SHP77 (cell line): ENCODE results near the gene ZNF383.
"Not testable (repeated sequence)": the region's sequence is repeated elsewhere in the genome, so short reads cannot be mapped to it uniquely, and the experiment has no call there.

Experiments used
- DNase-seq, 2 experiments: peaks; one replicate each; lab custom pipeline; 2025; lab: John Stamatoyannopoulos, UW

Gene ZNF383

GRCh38 chr19:37217775-37218591, at the start of gene ZNF383:
TSS of gene ZNF383 (plus strand) at chr19:37218214. CDS start at chr19:37230454, 12,240 bp downstream.
- peak; percentile 87 to 89 for DNase-seq

DNA sequence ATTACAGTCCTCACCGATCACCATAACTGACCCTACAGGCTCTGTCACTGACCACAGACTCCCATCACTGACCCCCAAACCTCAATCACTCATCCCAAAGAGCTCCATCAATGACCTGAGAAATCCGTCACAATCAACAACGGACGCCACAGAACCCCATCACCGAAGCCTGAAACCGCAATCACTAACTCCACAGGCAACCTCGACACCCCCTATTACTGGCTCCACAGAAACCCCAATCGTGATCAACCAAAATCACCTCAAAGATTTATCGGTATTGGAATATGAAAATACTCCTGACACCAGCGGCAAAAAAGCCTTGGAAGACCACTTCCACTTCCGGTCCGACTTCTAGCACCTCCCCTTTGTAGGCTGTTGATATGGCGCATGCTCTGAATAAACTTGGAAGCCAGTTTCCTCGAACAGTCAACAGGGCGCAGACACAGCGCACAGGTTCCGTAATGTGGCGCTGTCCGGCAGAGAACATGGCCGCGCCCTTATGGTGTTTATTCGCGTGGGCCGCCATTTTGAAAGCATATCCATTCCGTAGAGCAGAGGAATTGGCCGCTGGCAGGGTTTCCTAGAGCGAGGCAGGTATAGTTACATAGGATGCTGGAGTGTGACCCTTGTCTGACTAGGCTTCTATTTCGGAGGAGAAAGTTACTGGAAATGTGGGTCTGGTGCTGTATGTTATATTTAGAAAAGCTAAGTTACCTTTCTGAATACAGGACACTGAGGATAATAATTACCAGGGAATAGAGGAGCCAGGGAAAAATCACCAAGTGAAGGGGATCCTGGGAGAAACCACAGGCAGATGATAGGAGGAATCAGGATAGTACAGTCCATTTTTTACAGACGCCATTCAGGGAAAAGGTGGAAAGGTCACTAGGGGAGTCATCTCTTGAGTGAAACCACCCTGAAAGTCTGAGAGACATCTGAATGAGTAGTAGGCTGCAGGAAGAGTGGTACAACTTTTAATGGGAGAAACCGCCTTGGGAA, 45.3 kb upstream of the ZNF383 start, which contains the start of gene ZNF585A:
Gene ZNF585A (minus strand): TSS at position 328 of the 999 bp plus-strand sequence. CDS start 2,785 bp downstream, outside the sequence.
- no peak for DNase-seq

- DNase-seq, result not testable (repeated sequence)
These were observed 31.9 kb upstream of the ZNF383 start for GRCh38 chr19:37186071-37186470.

DNA sequence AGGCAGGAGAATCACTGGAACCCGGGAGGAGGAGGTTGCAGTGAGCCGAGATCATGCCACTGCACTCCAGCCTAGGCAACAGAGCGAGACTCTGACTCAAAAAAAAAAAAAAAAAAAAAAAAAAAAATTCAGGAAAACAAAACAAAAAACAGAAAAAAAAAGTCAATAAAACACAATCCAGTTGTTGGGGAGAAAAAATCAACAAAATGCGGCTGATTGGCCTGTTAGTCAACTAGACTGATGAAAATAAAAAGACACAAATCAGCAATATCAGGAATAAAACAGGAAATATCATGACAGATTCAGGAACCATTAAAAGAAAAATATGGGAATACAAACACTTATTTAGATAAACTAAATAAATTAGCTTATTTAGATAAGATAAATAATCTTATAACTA, 22.8 kb upstream of the ZNF383 start:
- not testable (repeated sequence) for DNase-seq

DNA sequence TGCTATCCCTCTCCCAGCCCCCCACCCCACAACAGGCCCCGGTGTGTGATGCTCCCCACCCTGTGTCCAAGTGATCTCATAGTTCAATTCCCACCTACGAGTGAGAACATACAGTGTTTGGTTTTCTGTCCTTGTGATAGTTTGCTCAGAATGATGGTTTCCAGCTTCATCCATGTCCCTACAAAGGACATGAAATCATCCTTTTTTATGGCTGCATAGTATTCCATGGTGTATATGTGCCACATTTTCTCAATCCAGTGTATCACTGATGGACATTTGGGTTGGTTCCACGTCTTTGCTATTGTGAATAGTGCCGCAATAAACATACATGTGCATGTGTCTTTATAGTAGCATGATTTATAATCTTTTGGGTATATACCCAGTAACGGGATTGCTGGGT, 20.9 kb upstream of the ZNF383 start:
- DNase-seq, result not testable (repeated sequence)

- DNase-seq, result no peak
These were observed 20.2 kb upstream of the ZNF383 start for GRCh38 chr19:37197768-37198167.

GRCh38 chr19:37217480-37217774, 587 bp upstream of the ZNF383 start:
- DNase-seq, result no peak

GRCh38 chr19:37218592-37218935, 550 bp downstream of the ZNF383 start:
- DNase-seq, result no peak

DNA sequence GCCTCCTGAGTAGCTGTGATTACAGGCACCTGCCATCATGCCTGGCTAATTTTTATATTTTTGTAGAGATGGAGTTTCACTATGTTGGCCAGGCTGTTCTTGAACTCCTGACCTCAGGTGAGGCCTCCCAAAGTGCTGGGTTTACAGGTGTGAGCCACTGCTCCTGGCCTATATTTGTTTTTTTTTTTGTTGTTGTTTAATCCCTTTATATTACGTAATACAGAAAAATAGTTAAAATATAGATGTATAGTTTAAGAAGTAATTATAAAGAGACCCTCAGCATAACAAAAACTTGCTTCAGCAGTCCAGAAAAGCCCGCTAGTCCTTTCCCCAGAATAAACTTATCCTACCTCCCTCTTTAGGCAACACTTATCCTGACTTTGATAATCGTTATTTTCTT, 2.4 kb downstream of the ZNF383 start:
- no peak for DNase-seq

- DNase-seq, result no peak
These were observed 3.1 kb downstream of the ZNF383 start for GRCh38 chr19:37221136-37221535.

DNA sequence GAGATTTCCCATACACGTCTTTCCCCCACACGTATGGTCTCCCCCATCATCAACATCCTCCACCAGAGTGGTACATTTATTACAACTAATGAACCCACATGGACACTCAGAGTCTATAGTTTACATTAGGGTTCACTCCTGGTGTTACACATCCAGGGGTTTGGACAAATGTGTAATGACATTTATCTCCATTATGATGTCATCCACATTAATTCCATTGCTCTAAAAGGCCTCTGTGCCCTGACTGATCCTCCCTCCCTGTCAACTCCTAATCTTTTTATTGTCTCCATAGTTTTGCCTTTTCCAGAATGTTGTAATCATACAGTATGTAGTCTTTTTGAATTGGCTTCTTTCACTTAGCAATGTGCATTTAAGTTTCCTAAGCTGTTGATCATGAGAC, 8.2 kb downstream of the ZNF383 start:
- DNase-seq, result no peak

GRCh38 chr19:37227996-37228395, 10.0 kb downstream of the ZNF383 start:
- DNase-seq, result peak in 1 of 2 experiments; percentile 0

GRCh38 chr19:37243206-37243632, 25.2 kb downstream of the ZNF383 start:
- DNase-seq, result no peak

- DNase-seq, result peak; percentile 89 to 96
These were observed 33.6 kb downstream of the ZNF383 start for GRCh38 chr19:37251308-37252229.

DNA sequence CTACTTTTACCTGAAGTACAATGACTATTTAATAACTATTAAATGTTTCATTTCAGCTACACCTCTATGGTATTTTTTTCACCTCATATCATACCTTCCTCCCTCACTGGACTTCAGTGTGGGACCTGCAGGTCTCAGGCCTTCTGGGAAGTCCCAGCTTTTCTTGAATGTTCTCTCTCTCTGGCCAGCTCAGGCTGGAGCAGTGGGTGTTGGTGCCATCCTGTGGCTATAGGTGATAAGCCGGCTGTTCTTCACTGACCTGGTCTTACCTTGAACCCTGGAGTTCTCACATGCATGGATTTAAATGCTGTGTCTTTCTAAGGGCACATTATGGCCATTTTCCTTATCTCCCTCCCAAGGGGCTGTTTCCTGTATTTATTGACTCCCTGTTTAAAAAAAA, 45.0 kb downstream of the ZNF383 start:
- DNase-seq, result not testable (repeated sequence)

GRCh38 chr19:37267005-37267404, 49.0 kb downstream of the ZNF383 start:
- not testable (repeated sequence) for DNase-seq

DNA sequence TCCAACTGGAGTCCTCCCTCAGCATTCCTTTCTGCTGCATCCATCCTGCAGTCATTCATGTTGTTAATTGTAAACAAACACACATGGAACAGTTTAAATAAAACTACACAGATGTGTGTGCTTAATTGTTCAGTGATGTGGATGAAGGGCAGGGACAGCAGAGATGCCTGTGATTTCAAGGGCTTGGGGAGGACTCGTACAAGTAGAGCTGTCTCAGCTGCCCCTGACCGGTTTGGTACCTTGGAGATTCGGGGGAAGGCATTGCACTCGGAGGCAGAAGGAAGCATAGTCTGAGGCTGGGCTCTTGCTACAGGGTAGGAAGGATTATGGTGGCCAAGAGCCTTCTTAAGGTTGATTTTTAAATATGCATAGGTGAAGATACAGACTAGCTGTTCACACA, 49.7 kb downstream of the ZNF383 start:
- DNase-seq, result not testable (repeated sequence)

DNA sequence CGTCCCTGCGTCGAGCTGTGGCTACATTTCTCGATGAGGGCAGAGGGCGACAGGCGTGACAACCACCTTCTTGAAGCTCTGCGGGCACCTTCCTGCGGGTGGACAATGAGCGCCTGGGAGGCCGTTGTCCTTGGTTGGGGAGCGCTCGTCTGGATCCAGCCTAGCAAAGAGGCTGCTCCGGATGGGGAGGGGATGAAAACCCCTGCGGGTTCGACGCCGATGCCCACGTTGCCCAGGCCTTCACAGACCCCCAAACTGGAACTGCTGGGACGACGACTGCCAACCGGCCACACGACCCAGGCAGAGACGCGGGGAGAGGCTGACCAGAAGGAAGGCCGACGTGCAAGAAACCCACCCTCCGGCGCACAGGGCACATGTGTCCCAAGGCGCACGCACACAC, 62.6 kb downstream of the ZNF383 start:
- not testable (repeated sequence) for DNase-seq

GRCh38 chr19:37284020-37284419, 66.0 kb downstream of the ZNF383 start:
- not testable (repeated sequence) for DNase-seq

GRCh38 chr19:37289229-37289628, 71.2 kb downstream of the ZNF383 start:
- DNase-seq, result not testable (repeated sequence)
